Measurements from ENCODE around the gene VTCN1.

Gene VTCN1

GRCh38 chr1:117183112-117183511 is 27.6 kb downstream of the VTCN1 start:
- Mint-ChIP-seq H3K36me3 (ENCODE audit: low read depth) (no peaks in the 10 kb centered on the region), H3K4me1 (ENCODE audit: low read depth) (no peaks in the 10 kb centered on the region), H3K4me3 (no peak overlapping the region)

DNA sequence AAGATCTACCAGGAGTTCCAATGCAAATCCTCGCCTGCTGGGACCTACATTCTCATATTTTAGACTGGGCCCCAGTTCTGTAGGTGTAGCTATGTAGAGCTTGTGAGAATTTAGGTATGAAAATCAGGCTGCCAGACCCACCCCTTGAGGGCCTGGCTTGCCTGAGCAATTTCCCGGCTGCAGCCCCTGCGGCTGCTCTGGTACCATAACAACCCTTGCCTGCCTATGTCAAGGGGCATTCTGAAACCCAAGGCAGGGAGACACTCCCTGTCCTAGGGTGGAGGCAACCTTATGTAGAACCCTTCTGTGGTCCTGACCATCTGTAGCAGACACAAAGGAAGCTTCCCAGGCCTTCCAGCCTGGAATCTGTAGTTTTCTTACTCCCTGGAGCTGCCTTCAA is 28.4 kb downstream of the VTCN1 start:
- Mint-ChIP-seq H3K27me3 (no peaks in the 10 kb centered on the region), H3K4me3 (no peak overlapping the region), H3K27ac (no peak overlapping the region), H3K36me3 (ENCODE audit: low read depth) (no peaks in the 10 kb centered on the region), H3K4me1 (ENCODE audit: low read depth) (no peaks in the 10 kb centered on the region), H3K9me3 (no peaks in the 10 kb centered on the region)

More at GRCh38 chr1:117183112-117183511, 27.6 kb downstream of the VTCN1 start:
- Mint-ChIP-seq H3K27me3 (peaks cover 3% of the 10 kb centered on the region), H3K9me3 (no peaks in the 10 kb centered on the region), H3K27ac (no peak overlapping the region)

DNA sequence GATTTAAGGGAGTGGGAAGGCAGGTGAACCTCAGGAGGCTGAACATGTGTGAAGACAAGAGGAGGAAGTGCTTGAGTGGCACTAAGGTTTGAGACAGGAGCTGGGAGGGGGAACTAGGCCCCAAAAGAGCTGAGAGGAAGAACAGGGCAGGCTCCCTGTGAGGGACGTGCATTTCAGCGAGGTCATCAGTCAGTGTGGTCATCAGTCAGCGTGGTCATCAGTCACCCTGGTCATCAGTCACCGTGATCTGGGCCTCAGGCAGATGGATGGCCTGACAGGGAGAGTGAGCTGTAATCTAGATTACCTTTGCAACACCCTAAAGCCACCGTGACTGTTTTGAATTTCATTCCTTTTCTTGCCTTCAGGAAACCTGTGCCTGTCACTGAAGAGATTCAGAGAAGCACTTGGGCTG is 29.1 kb downstream of the VTCN1 start:
- H3K27ac Mint-ChIP-seq, result no peak overlapping the region
- no peaks in the 10 kb centered on the region for H3K4me1 Mint-ChIP-seq (ENCODE audit: low read depth)
- no peak overlapping the region for H3K4me3 Mint-ChIP-seq
- H3K36me3 Mint-ChIP-seq (ENCODE audit: low read depth), result no peaks in the 10 kb centered on the region
- no peaks in the 10 kb centered on the region for H3K9me3 Mint-ChIP-seq
- H3K27me3 Mint-ChIP-seq, result no peaks in the 10 kb centered on the region

- H3K27me3 Mint-ChIP-seq, result no peaks in the 10 kb centered on the region
- H3K9me3 Mint-ChIP-seq, result no peaks in the 10 kb centered on the region
- H3K4me3 Mint-ChIP-seq, result no peak overlapping the region
- H3K36me3 Mint-ChIP-seq (ENCODE audit: low read depth), result no peaks in the 10 kb centered on the region
- H3K4me1 Mint-ChIP-seq (ENCODE audit: low read depth), result no peaks in the 10 kb centered on the region
- H3K27ac Mint-ChIP-seq, result no peak overlapping the region
Observed at GRCh38 chr1:117180147-117180967, 30.4 kb downstream of the VTCN1 start.

GRCh38 chr1:117179471-117179870 is 31.3 kb downstream of the VTCN1 start:
- no peaks in the 10 kb centered on the region for H3K36me3 Mint-ChIP-seq (ENCODE audit: low read depth)
- no peak overlapping the region for H3K27ac Mint-ChIP-seq
- no peaks in the 10 kb centered on the region for H3K27me3 Mint-ChIP-seq
- H3K4me3 Mint-ChIP-seq, result no peak overlapping the region
- no peaks in the 10 kb centered on the region for H3K9me3 Mint-ChIP-seq
- no peaks in the 10 kb centered on the region for H3K4me1 Mint-ChIP-seq (ENCODE audit: low read depth)

DNA sequence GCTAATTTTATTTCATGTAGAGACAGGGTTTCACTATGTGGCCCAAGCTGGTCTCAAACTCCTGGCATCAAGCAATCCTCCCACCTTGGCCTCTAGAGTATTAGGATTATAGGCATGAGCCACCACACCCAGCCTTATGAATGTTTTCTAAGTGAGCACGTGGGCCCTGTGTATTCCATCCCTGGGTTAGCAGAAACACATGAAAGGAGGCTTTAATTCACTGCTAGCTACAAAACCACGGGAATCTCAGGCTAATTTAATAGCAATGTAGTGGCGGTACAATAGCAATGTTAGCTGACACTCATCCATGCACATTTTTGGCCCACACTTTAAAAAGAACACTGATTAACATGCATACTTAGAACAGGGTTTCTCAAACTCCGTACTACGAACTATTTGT is 32.0 kb downstream of the VTCN1 start:
- no peaks in the 10 kb centered on the region for H3K4me1 Mint-ChIP-seq (ENCODE audit: low read depth)
- no peaks in the 10 kb centered on the region for H3K27me3 Mint-ChIP-seq
- H3K4me3 Mint-ChIP-seq, result no peak overlapping the region
- no peaks in the 10 kb centered on the region for H3K9me3 Mint-ChIP-seq
- no peaks in the 10 kb centered on the region for H3K36me3 Mint-ChIP-seq (ENCODE audit: low read depth)
- no peak overlapping the region for H3K27ac Mint-ChIP-seq

- Mint-ChIP-seq H3K9me3 (no peaks in the 10 kb centered on the region), H3K36me3 (ENCODE audit: low read depth) (no peaks in the 10 kb centered on the region), H3K4me3 (no peak overlapping the region), H3K27ac (no peak overlapping the region), H3K4me1 (ENCODE audit: low read depth) (no peaks in the 10 kb centered on the region), H3K27me3 (no peaks in the 10 kb centered on the region)
Observed at GRCh38 chr1:117177376-117177775, 33.4 kb downstream of the VTCN1 start.

GRCh38 chr1:117176579-117176978 is 34.1 kb downstream of the VTCN1 start:
- Mint-ChIP-seq H3K27me3 (no peaks in the 10 kb centered on the region), H3K9me3 (no peaks in the 10 kb centered on the region), H3K4me3 (no peak overlapping the region), H3K27ac (no peak overlapping the region), H3K4me1 (ENCODE audit: low read depth) (no peaks in the 10 kb centered on the region), H3K36me3 (ENCODE audit: low read depth) (no peaks in the 10 kb centered on the region)

DNA sequence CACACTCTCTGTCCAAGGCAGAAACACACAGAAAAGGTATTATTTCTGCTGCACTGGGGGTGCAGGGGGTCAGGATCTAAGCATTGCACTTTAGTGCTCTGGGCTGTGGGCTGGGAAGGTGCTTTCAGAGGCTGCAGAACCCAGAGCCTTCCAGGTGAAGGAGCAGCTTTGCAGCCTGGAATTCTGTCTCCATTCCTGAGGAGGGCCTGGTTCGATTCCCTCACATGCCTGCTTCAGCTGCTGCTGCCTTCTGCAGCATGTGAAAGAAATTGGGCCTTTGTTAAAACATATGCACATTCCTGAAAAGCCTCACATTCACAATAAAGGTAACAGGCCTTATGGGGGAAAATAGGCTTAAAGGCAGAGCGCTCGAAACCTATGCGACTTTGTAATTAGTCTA is 35.9 kb downstream of the VTCN1 start:
- H3K27ac Mint-ChIP-seq, result no peak overlapping the region
- H3K4me1 Mint-ChIP-seq (ENCODE audit: low read depth), result no peaks in the 10 kb centered on the region
- no peaks in the 10 kb centered on the region for H3K27me3 Mint-ChIP-seq
- H3K36me3 Mint-ChIP-seq (ENCODE audit: low read depth), result no peaks in the 10 kb centered on the region
- no peaks in the 10 kb centered on the region for H3K9me3 Mint-ChIP-seq
- no peak overlapping the region for H3K4me3 Mint-ChIP-seq

DNA sequence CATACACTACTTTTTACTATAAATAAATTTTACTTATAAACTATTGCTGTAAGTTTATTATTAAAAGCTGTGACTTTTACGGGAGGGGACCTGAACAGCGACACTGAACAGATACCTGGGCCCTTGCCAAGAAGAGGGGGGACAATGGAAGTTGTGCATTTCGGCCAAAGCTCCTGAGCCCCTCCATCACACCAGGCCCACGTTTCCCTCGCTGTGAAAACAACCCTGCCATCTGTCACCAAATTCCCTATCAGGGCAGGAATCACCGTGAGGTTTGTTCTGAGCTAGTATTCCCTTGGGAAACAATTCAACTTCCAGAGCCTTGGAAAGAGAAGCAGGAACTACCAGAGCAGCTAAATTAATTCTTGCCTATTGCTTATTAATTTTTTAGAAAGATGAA is 37.0 kb downstream of the VTCN1 start:
- Mint-ChIP-seq H3K9me3 (no peaks in the 10 kb centered on the region), H3K4me1 (ENCODE audit: low read depth) (no peaks in the 10 kb centered on the region), H3K4me3 (no peak overlapping the region), H3K36me3 (ENCODE audit: low read depth) (no peaks in the 10 kb centered on the region), H3K27me3 (no peaks in the 10 kb centered on the region), H3K27ac (no peak overlapping the region)

DNA sequence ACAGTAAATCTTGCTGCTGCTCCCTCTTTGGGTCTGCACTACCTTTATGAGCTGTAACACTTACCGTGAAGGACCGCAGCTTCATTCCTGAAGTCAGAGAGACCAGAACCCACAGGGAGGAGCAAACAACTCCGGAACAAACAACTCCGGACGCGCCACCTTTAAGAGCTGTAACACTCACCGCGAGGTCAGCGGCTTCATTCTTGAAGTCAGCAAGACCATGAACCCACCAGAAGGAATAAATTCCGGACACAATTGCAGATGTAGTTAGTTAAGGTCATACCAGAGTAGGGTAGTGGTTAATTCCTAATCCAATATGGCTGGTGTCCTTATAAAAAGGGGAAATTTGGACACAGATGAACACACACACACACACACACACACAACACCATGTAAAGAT is 37.7 kb downstream of the VTCN1 start:
- H3K9me3 Mint-ChIP-seq, result no peaks in the 10 kb centered on the region

DNA sequence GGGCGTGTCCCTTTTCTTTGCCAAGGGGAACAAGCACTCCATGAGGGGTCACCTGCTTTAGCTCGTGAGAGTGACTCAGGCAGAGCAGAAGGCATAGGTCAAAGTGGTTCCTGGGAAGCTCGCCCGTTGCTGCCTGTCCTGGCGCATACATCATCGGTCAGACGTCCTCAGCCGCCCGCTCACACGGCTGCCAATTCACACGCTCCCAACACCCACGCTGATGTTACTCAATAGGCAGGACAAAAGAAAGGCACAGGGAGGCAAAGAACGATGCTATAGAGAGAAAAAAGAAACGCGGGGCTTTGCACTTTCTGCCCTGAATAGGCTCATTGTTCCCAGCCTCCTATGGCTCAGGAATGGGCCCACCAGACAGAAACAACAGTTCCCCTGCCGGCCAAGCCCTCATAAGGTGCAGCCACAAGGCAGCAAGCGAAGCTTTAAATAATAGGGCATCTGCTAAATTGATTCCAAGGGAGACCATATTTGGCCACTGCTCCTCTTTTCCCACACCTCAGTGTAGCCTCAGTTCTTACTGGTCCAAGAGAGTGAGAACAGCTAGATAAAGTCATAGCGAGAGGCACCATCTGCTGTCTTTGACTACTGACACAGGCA is 38.7 kb downstream of the VTCN1 start:
- H3K27ac Mint-ChIP-seq, result no peak overlapping the region
- H3K9me3 Mint-ChIP-seq, result no peaks in the 10 kb centered on the region
- no peak overlapping the region for H3K4me3 Mint-ChIP-seq
- no peaks in the 10 kb centered on the region for H3K27me3 Mint-ChIP-seq
- H3K36me3 Mint-ChIP-seq (ENCODE audit: low read depth), result no peaks in the 10 kb centered on the region
- H3K4me1 Mint-ChIP-seq (ENCODE audit: low read depth), result peaks cover 4% of the 10 kb centered on the region

More for the DNA sequence above, 37.7 kb downstream of the VTCN1 start:
- Mint-ChIP-seq H3K27me3 (no peaks in the 10 kb centered on the region), H3K4me3 (no peak overlapping the region), H3K36me3 (ENCODE audit: low read depth) (no peaks in the 10 kb centered on the region), H3K4me1 (ENCODE audit: low read depth) (no peaks in the 10 kb centered on the region), H3K27ac (no peak overlapping the region)

DNA sequence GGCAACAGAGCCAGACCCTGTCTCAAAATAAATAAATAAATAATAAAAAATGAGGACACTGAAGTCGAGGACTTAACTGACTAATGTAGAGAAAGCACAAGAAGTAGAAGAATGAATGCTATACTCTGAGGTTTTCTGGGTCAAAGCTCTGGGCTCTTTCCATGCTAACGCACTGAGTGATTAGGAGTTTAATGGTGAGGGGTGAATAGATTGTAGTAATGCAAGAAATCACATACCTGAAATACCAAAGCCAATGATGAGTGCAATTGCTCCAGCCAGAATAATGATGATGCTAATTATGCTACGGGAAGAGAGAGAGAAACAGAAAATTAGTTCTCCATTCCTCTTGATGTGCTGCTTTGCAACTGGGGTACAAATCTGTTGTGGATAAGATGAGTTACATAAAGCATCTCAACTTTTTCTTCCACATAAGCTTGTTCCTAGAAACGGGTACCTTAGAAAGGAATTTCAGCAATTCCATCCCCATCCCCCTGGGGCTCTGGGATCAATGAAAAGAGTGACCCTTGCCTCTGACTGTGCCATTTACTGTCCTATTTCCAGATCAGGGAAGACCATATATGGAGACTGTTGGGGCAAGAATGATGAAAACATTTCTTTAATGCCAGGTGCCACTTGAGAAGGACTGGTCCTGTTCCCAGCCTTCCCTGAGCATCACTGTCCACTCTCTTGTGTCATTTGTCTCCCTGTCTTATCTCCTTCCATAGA is 40.7 kb downstream of the VTCN1 start:
- H3K4me1 Mint-ChIP-seq (ENCODE audit: low read depth), result peaks cover 4% of the 10 kb centered on the region
- no peak overlapping the region for H3K27ac Mint-ChIP-seq
- H3K27me3 Mint-ChIP-seq, result no peaks in the 10 kb centered on the region
- H3K9me3 Mint-ChIP-seq, result no peaks in the 10 kb centered on the region
- no peak overlapping the region for H3K4me3 Mint-ChIP-seq
- no peaks in the 10 kb centered on the region for H3K36me3 Mint-ChIP-seq (ENCODE audit: low read depth)

DNA sequence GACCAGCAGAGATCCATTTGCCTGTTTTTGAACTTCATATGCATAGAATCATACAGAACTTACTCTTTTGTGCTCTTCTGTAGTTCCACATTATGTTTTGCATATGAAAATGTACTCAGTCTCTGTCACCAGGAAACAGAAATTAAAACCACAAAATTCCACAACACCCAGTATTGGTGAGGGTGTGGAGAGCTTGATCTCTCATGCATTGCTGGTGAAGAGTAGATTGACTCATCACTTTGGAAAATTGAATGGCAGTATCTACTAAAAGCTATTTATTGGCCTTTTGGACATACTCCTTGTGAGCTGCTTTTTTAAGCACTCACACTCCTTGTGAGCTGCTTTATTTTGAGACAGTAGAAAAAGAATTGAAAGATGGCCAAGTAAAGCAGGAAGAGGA is 43.3 kb downstream of the VTCN1 start:
- Mint-ChIP-seq H3K27ac (no peak overlapping the region), H3K36me3 (ENCODE audit: low read depth) (no peaks in the 10 kb centered on the region), H3K4me1 (ENCODE audit: low read depth) (peaks cover 4% of the 10 kb centered on the region), H3K9me3 (no peaks in the 10 kb centered on the region), H3K4me3 (no peak overlapping the region), H3K27me3 (peaks cover 9% of the 10 kb centered on the region)

- Mint-ChIP-seq H3K27me3 (peaks cover 16% of the 10 kb centered on the region), H3K9me3 (no peaks in the 10 kb centered on the region), H3K27ac (no peak overlapping the region), H3K4me1 (ENCODE audit: low read depth) (peaks cover 4% of the 10 kb centered on the region), H3K36me3 (ENCODE audit: low read depth) (no peaks in the 10 kb centered on the region), H3K4me3 (no peak overlapping the region)
Observed at GRCh38 chr1:117166076-117166475, 44.7 kb downstream of the VTCN1 start.
